Mammary epithelial cell (primary cell): ENCODE results near the gene CFAP300.

Experiments
- EZH2 ChIP-seq: IDR thresholded peaks from 2 replicates; pipeline ENCODE4 v1.6.1; 2012; ENCODE audit warnings: low read length, inconsistent platforms, borderline replicate concordance
- TF ChIP-seq, protein P1 (sequence below), 2 donors: IDR thresholded peaks in 1 of 2; conservative IDR thresholded peaks in 1 of 2; 2 replicates each; pipeline ENCODE4 v1.5.1; 2011 to 2012; ENCODE audit warnings: inconsistent platforms in 2 of 2, low read length in 2 of 2, mild to moderate bottlenecking in 2 of 2, control low read depth in 1 of 2, low read depth in 1 of 2; ENCODE audit not compliant: insufficient read depth in 1 of 2; ENCODE audit errors: extremely low read depth in 1 of 2

DNA sequence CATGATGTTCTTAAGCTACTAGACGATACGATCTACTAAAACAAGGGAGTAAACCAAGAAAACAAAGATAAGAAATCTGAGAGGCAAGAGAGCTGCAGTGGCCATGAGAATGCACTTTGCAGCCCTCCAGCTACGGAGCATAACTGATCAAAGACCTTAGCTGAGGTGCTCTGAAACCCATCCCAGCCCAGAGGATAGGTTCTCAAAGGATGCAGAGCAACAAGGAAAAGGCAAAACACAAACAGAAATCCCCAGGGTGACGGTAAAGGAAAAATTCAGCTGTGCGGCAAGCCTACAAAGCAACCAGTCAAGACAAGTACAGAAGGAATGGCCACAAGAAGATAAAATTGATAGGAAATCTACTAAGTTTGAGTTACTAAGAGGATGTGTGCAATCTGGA, 32.5 kb upstream of the CFAP300 start:
- TF ChIP-seq, protein P1, sequence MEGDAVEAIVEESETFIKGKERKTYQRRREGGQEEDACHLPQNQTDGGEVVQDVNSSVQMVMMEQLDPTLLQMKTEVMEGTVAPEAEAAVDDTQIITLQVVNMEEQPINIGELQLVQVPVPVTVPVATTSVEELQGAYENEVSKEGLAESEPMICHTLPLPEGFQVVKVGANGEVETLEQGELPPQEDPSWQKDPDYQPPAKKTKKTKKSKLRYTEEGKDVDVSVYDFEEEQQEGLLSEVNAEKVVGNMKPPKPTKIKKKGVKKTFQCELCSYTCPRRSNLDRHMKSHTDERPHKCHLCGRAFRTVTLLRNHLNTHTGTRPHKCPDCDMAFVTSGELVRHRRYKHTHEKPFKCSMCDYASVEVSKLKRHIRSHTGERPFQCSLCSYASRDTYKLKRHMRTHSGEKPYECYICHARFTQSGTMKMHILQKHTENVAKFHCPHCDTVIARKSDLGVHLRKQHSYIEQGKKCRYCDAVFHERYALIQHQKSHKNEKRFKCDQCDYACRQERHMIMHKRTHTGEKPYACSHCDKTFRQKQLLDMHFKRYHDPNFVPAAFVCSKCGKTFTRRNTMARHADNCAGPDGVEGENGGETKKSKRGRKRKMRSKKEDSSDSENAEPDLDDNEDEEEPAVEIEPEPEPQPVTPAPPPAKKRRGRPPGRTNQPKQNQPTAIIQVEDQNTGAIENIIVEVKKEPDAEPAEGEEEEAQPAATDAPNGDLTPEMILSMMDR (conservative IDR thresholded peaks at IDR 0.05 in 1 of 2, IDR thresholded peaks at IDR 0.05 in 1 of 2; ENCODE audit: extremely low read depth in 1 of 2, insufficient read depth in 1 of 2, low read depth in 1 of 2, low read length in 2 of 2), result no peak
- no peak for TF ChIP-seq EZH2
